Ishikawa (cell line): Measurements from ENCODE around the gene ST6GALNAC1.

Experiments
- CREB1 ChIP-seq: IDR thresholded peaks from 2 replicates; pipeline ENCODE4 v1.6.1; 2012; ENCODE audit warnings: low read depth
- EP300 ChIP-seq: IDR thresholded peaks from 2 replicates; pipeline ENCODE4 v1.6.1; 2012; ENCODE audit warnings: borderline replicate concordance
- FOXM1 ChIP-seq: IDR thresholded peaks from 2 replicates; pipeline ENCODE4 v1.6.1; 2012; ENCODE audit warnings: low read depth, borderline replicate concordance
- REST ChIP-seq: IDR thresholded peaks from 2 replicates; pipeline ENCODE4 v1.6.1; 2012; ENCODE audit warnings: low read depth, mild to moderate bottlenecking
- TAF1 ChIP-seq: IDR thresholded peaks from 2 replicates; pipeline ENCODE4 v1.6.1; 2012; ENCODE audit warnings: low read depth, mild to moderate bottlenecking
- YY1 ChIP-seq: IDR thresholded peaks from 2 replicates; pipeline ENCODE4 v1.6.1; 2012; ENCODE audit warnings: low read depth
- TF ChIP-seq, protein P1 (sequence below): IDR thresholded peaks from 2 replicates; pipeline ENCODE4 v1.6.1; 2012

DNA sequence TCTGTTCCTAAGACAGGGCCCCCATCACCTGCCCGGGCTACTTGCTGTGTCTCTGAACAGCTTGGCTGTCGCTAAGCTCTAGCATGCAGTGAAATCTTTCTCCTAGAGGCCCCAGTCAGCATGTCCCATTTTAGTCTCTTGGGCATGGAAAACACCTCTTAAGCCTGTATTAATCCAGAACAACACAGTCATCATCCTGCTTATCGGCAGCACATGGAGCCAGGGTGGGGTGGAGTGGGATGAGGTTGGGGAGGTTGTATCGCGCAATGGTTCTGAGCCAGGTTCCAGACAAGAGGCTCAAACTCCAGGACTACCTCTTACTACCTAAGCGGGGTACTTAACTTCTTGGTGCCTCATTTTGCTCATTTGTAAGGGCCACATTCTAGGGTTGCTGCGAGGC, 65.7 kb downstream of the ST6GALNAC1 start:
- TF ChIP-seq, protein P1, sequence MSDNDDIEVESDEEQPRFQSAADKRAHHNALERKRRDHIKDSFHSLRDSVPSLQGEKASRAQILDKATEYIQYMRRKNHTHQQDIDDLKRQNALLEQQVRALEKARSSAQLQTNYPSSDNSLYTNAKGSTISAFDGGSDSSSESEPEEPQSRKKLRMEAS: no peak
- TF ChIP-seq EP300 (no peak), REST (no peak), CREB1 (no peak), FOXM1 (no peak), TAF1 (no peak), YY1 (no peak)
